Osteoblast (primary cell): ENCODE data around the gene DHX38. TPM values are rescaled to one million over a fixed set of nuclear protein-coding genes. Genes with fewer than 3 reads are reported as not detected.

Experiments
- DNase-seq: peaks from one replicate; pipeline ENCODE4 v3.0.0; 2011; ENCODE audit warnings: low spot score, mixed read lengths; ENCODE audit not compliant: insufficient read length; ENCODE audit errors: missing footprints
- H2AFZ ChIP-seq: 2 replicates; pipeline ENCODE4 v1.6.0; 2011; ENCODE audit warnings: mild to moderate bottlenecking, low read length
- H3K27ac ChIP-seq: 2 replicates; pipeline ENCODE4 v1.5.1; 2011; ENCODE audit warnings: mild to moderate bottlenecking, low read depth, low read length, moderate library complexity
- H3K27me3 ChIP-seq: 2 replicates; pipeline ENCODE4 v1.6.0; 2012; ENCODE audit warnings: mild to moderate bottlenecking, control low read depth, inconsistent platforms, low read length, moderate library complexity; ENCODE audit not compliant: insufficient read depth
- H3K36me3 ChIP-seq: 2 replicates; pipeline ENCODE4 v1.5.1; 2011; ENCODE audit warnings: mild to moderate bottlenecking, low read length, control low read depth, moderate library complexity; ENCODE audit not compliant: insufficient read depth
- H3K4me1 ChIP-seq: 2 replicates; pipeline ENCODE4 v1.5.1; 2011; ENCODE audit warnings: mild to moderate bottlenecking, low read length, control low read depth, moderate library complexity; ENCODE audit not compliant: insufficient read depth
- H3K4me2 ChIP-seq: 2 replicates; pipeline ENCODE4 v1.6.0; 2011; ENCODE audit warnings: mild to moderate bottlenecking, low read length; ENCODE audit not compliant: insufficient read depth
- H3K4me3 ChIP-seq: fragments of 200-600 bp; sonication (generic); 3 replicates; pipeline ENCODE4 v1.5.1; 2012; ENCODE audit warnings: mild to moderate bottlenecking, low read length, inconsistent platforms; ENCODE audit not compliant: insufficient read depth
- H3K79me2 ChIP-seq: 2 replicates; pipeline ENCODE4 v1.6.0; 2012; ENCODE audit warnings: mild to moderate bottlenecking, low read length, control low read depth, inconsistent platforms; ENCODE audit not compliant: insufficient read depth
- H3K9me3 ChIP-seq: 2 replicates; pipeline ENCODE4 v1.5.1; 2011; ENCODE audit warnings: low read depth, low read length, control low read depth
- H4K20me1 ChIP-seq: 2 replicates; pipeline ENCODE4 v1.6.0; 2012; ENCODE audit warnings: mild to moderate bottlenecking, low read length, control low read depth; ENCODE audit not compliant: insufficient read depth
- total RNA-seq: library from RNA; depleted of rRNA; stranded (reverse); fragments of >200 nt; gene quantifications from 2 replicates; pipeline ENCODE4 v1.2.3, GENCODE V29; 2012
- TF ChIP-seq, protein P1 (sequence below): IDR thresholded peaks from 2 replicates; pipeline ENCODE4 v1.5.1; 2011; ENCODE audit warnings: mild to moderate bottlenecking, low read depth, low read length, moderate library complexity; ENCODE audit errors: extremely low read depth

DHX38 gene
- total RNA-seq, 1 donor: 51.4 TPM

DNA sequence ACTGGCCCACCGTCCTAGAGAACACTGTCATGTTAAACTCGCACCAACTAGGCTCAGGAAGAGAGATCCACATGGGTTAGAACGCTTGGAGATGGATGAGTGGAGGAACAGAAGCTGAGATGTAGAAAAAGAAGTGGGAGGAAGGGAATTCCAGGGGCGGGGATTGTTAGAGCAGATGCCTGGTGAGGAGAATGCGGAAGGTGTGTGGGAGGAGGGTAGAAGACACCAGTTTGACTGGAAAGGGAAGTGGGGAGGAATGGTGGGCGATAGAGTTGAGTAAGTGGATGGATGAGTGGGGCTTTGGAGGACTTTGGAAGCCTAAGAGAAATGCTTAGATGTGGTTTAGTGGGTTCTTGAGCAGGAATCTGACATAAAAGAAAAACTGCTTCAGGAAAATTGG lies 37.4 kb downstream of the DHX38 start:
- TF ChIP-seq, protein P1, sequence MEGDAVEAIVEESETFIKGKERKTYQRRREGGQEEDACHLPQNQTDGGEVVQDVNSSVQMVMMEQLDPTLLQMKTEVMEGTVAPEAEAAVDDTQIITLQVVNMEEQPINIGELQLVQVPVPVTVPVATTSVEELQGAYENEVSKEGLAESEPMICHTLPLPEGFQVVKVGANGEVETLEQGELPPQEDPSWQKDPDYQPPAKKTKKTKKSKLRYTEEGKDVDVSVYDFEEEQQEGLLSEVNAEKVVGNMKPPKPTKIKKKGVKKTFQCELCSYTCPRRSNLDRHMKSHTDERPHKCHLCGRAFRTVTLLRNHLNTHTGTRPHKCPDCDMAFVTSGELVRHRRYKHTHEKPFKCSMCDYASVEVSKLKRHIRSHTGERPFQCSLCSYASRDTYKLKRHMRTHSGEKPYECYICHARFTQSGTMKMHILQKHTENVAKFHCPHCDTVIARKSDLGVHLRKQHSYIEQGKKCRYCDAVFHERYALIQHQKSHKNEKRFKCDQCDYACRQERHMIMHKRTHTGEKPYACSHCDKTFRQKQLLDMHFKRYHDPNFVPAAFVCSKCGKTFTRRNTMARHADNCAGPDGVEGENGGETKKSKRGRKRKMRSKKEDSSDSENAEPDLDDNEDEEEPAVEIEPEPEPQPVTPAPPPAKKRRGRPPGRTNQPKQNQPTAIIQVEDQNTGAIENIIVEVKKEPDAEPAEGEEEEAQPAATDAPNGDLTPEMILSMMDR: no peak
- Histone ChIP-seq H3K36me3 (no peaks in the 10 kb centered on the region), H2AFZ (peak overlapping the region; percentile 35), H3K9me3 (no peaks in the 10 kb centered on the region), H3K4me1 (peaks cover 9% of the 10 kb centered on the region), H3K79me2 (no peaks in the 10 kb centered on the region), H3K27me3 (no peaks in the 10 kb centered on the region), H3K4me2 (peak overlapping the region; percentile 23), H4K20me1 (no peaks in the 10 kb centered on the region), H3K27ac (no peak overlapping the region), H3K4me3 (no peak overlapping the region)
- no peak for DNase-seq

DNA sequence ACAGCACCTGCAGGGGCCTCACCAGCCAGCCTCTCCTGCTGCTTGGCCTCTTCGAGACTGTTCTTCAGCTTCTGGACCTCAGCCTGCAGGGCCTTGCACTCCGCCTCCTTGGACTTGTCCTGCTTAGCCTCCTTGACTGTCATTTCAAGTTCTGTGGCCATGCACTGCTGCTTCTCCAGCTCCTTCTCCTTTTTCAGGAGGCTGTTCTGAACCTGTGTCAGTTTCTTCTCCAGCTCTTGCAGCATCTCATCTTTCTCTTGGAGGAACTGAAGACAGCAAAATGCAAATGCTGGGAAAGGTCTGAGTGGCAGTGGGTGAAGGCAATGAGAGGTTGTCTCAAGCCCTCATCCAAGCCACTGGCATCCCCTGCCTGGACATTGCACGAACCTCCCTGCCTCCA lies 39.1 kb downstream of the DHX38 start:
- H4K20me1 ChIP-seq: no peaks in the 10 kb centered on the region
- no peak overlapping the region for H3K4me3 ChIP-seq
- H2AFZ ChIP-seq: no peak overlapping the region
- no peaks in the 10 kb centered on the region for H3K36me3 ChIP-seq
- H3K4me2 ChIP-seq: no peak overlapping the region
- no peaks in the 10 kb centered on the region for H3K9me3 ChIP-seq
- TF ChIP-seq, protein P1: no peak
- no peak for DNase-seq
- H3K79me2 ChIP-seq: no peaks in the 10 kb centered on the region
- H3K27me3 ChIP-seq: no peaks in the 10 kb centered on the region
- H3K4me1 ChIP-seq: peaks cover 9% of the 10 kb centered on the region
- no peak overlapping the region for H3K27ac ChIP-seq

DNA sequence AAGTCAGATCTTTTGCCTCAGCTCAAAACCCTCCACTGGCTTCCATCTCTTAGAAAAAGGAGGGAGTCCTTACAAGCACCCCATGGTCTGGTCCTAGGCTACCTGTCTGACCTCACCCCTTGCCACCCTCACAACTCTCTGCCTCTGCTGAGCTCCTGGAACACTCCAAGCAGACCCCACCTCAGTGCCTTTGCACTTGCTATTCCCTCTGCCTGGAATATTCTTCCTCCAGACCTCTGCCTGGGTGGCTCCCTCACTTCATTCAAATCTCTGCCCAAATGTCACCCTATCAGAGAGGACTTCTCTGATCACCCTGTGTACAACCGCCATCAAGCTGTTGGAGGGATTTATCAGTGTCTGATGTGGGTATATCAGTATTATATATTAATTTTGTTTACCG lies 40.9 kb downstream of the DHX38 start:
- Histone ChIP-seq H3K27ac (no peak overlapping the region), H3K36me3 (no peaks in the 10 kb centered on the region), H3K4me3 (no peak overlapping the region), H3K27me3 (no peaks in the 10 kb centered on the region), H3K4me2 (no peak overlapping the region), H3K4me1 (peaks cover 9% of the 10 kb centered on the region), H3K79me2 (no peaks in the 10 kb centered on the region), H3K9me3 (no peaks in the 10 kb centered on the region), H4K20me1 (no peaks in the 10 kb centered on the region), H2AFZ (no peak overlapping the region)
- DNase-seq: no peak
- TF ChIP-seq, protein P1: no peak

DNA sequence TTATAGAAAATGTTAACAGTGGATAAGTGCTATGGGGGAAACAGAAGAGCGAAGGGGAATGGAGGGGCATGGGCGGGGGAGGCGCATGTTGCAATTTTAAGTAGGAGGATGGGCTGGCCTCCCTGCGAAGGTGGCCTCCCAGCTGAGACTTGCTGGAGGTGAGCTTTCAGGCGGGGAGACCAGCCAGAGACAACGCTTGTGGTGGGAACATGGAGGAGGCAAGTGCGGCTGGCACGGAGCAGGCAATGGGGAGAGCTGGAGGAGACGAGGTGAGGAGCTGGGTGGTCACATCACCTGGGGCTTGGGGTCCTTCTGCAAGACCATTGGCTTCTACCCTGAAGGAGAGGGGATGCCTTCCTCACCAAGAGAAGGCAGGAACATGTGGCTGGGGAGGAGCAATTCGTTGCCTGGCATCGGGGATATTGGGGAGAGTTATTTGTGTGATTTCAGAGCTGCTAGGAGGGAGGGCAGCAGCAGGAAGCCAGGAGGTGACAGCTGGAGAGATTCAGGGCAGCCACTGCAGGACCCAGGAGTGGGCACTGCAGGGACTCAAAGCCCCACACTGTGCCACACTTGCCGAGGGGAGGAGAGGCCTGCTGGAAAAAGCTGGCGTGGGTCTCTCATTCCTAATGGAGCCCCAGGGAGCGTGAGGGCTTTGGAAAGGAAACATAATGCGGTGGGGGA lies 43.9 kb downstream of the DHX38 start:
- no peak for DNase-seq
- Histone ChIP-seq H3K79me2 (no peaks in the 10 kb centered on the region), H3K4me1 (no peaks in the 10 kb centered on the region), H4K20me1 (no peaks in the 10 kb centered on the region), H3K4me3 (no peak overlapping the region), H3K36me3 (no peaks in the 10 kb centered on the region), H3K4me2 (no peak overlapping the region), H3K27me3 (no peaks in the 10 kb centered on the region), H2AFZ (no peak overlapping the region), H3K27ac (no peak overlapping the region), H3K9me3 (no peaks in the 10 kb centered on the region)
- TF ChIP-seq, protein P1: no peak
